Measurements from ENCODE around the gene NOTUM. TPM values are rescaled to one million over a fixed set of nuclear protein-coding genes. Genes with fewer than 3 reads are reported as not detected.

NOTUM gene
- total RNA-seq, 2 experiments from 2014 or later: 0.41 to 0.49 TPM

DNA sequence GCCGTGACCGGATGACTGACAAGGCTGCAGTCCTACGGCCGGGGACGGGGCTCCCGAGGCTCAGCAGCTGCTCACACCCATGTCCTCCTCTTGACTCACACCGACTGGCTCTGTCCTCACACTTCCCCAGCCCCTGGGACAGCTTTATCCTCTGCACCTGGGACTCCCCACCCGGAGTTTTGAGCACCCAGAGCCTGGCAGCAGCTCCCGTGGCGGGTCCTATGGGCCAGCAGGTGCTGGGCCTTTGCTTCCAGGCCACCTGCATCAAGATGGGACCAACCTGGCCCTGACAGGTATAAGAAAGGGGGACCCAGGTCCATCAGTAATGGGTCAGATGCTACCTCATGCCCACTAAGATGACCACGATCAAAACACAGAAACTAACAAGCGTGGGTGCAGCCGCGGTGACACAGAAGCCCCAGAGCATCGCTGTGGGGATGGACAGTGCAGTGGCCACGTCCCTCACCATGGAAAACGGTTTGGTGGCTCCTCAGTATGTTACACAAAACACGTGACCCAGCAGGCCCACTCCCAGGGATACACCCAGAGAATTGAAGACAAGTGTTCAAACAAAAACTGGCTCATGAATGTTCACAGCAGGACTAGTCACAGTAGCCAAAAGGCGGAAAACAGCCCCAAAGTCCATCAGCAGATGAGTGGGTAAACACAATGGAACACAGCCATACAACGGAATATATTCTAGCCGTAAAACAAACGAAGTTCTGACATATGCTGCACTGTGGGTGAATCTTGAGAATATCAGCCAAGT is 3.3 kb upstream of the NOTUM start:
- TF ChIP-seq, protein P1, sequence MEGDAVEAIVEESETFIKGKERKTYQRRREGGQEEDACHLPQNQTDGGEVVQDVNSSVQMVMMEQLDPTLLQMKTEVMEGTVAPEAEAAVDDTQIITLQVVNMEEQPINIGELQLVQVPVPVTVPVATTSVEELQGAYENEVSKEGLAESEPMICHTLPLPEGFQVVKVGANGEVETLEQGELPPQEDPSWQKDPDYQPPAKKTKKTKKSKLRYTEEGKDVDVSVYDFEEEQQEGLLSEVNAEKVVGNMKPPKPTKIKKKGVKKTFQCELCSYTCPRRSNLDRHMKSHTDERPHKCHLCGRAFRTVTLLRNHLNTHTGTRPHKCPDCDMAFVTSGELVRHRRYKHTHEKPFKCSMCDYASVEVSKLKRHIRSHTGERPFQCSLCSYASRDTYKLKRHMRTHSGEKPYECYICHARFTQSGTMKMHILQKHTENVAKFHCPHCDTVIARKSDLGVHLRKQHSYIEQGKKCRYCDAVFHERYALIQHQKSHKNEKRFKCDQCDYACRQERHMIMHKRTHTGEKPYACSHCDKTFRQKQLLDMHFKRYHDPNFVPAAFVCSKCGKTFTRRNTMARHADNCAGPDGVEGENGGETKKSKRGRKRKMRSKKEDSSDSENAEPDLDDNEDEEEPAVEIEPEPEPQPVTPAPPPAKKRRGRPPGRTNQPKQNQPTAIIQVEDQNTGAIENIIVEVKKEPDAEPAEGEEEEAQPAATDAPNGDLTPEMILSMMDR (IDR thresholded peaks at IDR 0.05): no peak
- no peak overlapping the region for H3K4me3 Mint-ChIP-seq
- no peaks in the 10 kb centered on the region for H3K9me3 Mint-ChIP-seq
- no peaks in the 10 kb centered on the region for H3K36me3 Mint-ChIP-seq (ENCODE audit: low read depth)
- ChIA-PET CTCF (interaction anchor here (0.7 to 3.6 kb wide), 2 partner anchors 56 to 58 kb away, joined by 3 to 23 read pairs; partner anchors contain the start of gene CENPX), POLR2A (interaction anchor here (1.2 kb wide), 1 partner anchor 11 kb away, joined by 3 read pairs; no protein-coding TSS in a partner anchor)
- DNase-seq (no peak), ATAC-seq (no peak)
- intact Hi-C loops (cut with micrococcal nuclease): no loop called here
- no peak overlapping the region for H3K27ac Mint-ChIP-seq
- peaks cover 13% of the 10 kb centered on the region for H3K4me1 Mint-ChIP-seq (ENCODE audit: low read depth)
- H3K27me3 Mint-ChIP-seq: peaks cover 6% of the 10 kb centered on the region

DNA sequence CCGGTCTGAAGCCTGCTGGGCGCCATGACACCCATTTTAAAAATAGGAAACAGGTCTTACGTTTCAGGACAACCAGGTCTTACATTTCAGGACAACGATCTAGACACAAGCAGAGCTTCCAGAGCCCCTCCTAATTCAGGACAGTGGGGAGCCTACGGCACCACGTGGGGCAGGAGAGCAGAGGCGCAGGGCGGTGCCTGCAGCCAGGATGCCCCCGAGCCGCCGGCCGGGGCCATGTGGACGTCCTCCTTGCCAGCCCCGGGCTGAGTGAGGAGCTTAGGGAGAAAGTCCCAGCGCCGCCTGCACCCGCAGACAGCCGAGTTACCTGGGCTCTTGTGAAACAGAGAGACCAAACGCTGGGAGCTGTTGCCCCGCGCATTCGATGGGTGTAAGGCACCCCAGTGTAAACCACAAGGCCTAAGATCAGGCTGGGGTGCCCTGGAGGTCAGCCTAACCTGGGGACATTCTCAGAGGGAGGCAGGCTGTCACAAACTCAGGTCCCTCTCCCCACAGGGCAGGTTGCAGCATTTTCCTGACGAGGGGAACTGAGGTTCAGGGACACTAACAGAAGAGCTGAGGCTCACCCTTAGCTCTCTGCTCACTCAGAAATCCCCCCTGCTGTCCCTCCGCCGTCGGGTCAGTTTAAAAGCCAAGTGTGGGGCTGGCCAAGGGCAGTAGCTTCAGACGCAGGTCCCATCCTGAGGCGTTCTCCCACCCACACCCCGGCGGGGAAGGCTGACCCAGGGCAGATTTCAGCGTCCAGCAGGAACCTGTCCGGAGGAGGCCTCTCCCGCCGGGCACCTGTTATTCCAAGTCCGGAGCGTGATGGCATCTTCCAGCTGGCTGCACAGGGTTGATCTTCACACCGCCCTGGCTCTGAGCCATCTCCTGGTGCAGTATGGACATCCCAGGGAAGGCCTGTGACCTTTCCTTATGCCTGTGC is 1.8 kb upstream of the NOTUM start:
- peaks cover 19% of the 10 kb centered on the region for H3K27me3 Mint-ChIP-seq

DNA sequence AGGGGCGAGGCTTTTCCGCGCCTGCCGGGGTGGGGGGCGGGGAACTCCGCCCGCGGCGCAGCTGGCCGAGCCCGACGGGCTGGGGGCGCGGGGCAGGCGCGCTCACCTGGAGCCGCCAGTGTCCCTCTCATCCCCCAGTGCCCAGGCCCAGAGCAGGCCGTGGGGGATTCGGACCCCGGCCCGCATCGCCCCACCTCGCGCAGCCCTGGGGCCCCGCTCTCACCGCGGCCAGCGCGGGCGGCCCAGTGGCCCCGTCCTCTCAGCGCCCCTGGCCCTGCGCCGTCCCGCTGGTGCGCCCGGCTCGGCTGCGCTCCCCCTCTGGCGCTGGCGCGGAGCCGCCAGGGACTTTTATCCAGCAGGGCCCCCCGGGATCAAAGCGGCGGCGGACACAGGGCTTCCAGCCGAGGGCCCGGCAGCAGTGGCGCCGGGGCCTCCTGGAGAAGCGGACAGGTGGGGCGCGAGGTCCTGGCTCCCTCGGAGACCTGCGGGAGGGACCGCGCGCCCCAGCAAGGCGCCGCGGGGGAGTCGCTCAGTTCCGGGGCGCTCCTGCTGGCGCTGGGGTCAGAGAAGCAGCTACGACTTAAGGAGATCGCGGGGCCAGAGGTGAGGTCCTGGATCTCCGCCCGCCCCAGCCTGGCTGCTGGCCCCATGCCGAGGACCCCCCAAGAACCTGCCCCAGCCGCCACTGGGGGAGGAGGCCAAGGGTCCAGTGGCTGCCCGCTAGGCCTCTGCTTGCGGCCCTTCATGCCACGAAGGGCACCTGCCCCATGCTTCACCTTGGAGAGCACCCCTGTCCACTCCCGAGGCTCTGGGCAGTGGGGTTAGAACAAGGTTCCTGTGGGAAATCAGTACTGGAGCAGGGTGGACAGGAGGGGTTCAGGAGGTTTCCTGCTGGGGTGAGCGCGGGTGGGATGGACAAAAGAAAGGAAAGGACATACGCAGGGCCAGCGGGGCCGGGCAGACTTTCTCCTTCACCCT is 823 bp upstream of the NOTUM start:
- Mint-ChIP-seq H3K4me1 (ENCODE audit: low read depth) (peaks cover 4% of the 10 kb centered on the region), H3K9me3 (no peaks in the 10 kb centered on the region), H3K27me3 (peaks cover 21% of the 10 kb centered on the region), H3K36me3 (ENCODE audit: low read depth) (no peaks in the 10 kb centered on the region), H3K27ac (no peak overlapping the region), H3K4me3 (no peak overlapping the region)
- CTCF ChIA-PET: interaction anchor here (1.6 to 3.0 kb wide), 2 partner anchors 58 to 76 kb away, joined by 8 to 16 read pairs; partner anchors contain the start of gene DCXR
- ATAC-seq (no peak), DNase-seq (no peak)
- intact Hi-C loops (cut with micrococcal nuclease): no loop called here
- POLR2A ChIA-PET: interaction anchor here (1.1 kb wide), 1 partner anchor 10 kb away, joined by 5 read pairs; no protein-coding TSS in a partner anchor
- TF ChIP-seq, protein P1 (IDR thresholded peaks at IDR 0.05): no peak

More for the DNA sequence above, 1.8 kb upstream of the NOTUM start:
- ChIA-PET POLR2A (interaction anchor here (1.1 to 1.2 kb wide), 2 partner anchors 11 to 12 kb away, joined by 3 to 5 read pairs; no protein-coding TSS in a partner anchor), CTCF (interaction anchor here (1.6 kb wide), 1 partner anchor 57 kb away, joined by 8 read pairs; no protein-coding TSS in a partner anchor)
- no peak for ATAC-seq
- TF ChIP-seq, protein P1 (IDR thresholded peaks at IDR 0.05): no peak
- Mint-ChIP-seq H3K9me3 (no peaks in the 10 kb centered on the region), H3K36me3 (ENCODE audit: low read depth) (no peaks in the 10 kb centered on the region), H3K27ac (no peak overlapping the region), H3K4me3 (no peak overlapping the region), H3K4me1 (ENCODE audit: low read depth) (peaks cover 4% of the 10 kb centered on the region)
- DNase-seq: no peak
- intact Hi-C loops (cut with micrococcal nuclease): no loop called here

DNA sequence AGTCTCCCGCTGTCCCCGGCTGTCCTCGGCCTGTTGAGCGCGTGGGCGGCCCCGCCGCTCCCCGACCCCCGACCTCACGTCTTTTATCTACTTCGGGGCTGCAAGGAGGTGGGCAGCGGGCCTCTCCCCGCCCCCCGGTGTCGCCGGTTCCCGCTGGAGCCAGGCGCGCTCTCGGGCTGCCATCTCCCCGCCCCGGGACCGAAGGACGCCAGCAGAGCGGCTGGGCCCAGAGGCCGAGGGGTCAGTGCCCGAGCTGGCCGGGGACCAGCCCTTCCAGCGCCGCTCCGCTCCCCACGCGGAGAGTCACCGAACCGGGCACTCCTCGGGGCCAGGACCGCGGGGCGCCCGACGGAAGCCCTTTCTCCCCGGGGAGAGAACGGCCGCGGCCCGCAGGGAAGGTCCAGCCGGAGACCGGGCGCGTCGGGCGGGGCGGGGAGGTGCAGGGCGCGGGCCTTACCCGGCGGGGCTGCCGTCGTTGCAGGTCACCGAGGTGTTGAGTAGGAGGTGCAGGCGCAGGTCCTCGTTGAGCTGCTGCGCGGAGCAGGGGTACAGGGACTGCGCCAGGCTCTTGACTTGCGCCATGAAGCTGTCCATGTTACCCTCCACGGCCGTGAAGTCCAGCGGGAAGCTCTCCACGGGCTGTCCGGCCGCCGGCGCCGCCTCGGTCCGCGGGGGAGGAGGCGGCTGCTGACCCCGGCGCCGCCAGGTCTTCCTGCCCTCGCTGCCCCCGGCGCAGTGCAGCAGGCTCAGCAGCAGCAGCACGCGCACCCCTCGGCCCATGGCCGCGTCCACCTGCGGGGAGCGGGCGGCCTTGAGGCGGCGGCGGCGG is 643 bp downstream of the NOTUM start:
- POLR2A ChIA-PET: interaction anchor here (1.1 to 2.0 kb wide), 6 partner anchors 15 to 127 kb away, joined by 3 to 9 read pairs (median 4); partner anchors contain the start of gene MCRIP1
- DNase-seq: no peak
- intact Hi-C loops (cut with micrococcal nuclease): no loop called here
- TF ChIP-seq, protein P1 (IDR thresholded peaks at IDR 0.05): no peak
- ATAC-seq: peak; percentile 11
- no peak overlapping the region for H3K4me3 Mint-ChIP-seq
- no peaks in the 10 kb centered on the region for H3K9me3 Mint-ChIP-seq
- H3K4me1 Mint-ChIP-seq (ENCODE audit: low read depth): peaks cover 4% of the 10 kb centered on the region
- CTCF ChIA-PET: interaction anchor here (0.9 to 3.0 kb wide), 29 partner anchors 8 to 232 kb away, joined by 3 to 121 read pairs (median 6); partner anchors contain the start of genes ASPSCR1, CENPX, DCXR and GPS1
- no peaks in the 10 kb centered on the region for H3K36me3 Mint-ChIP-seq (ENCODE audit: low read depth)
- H3K27ac Mint-ChIP-seq: no peak overlapping the region
- H3K27me3 Mint-ChIP-seq: peaks cover 21% of the 10 kb centered on the region

Data from activated CD8-positive, alpha-beta T cell treated with anti-CD3 and anti-CD28 coated beads for 36 hours (primary cell).